MM.1S (cell line): Measurements from ENCODE around the gene FOXQ1.
"Not testable (repeated sequence)": the region's sequence is repeated elsewhere in the genome, so short reads cannot be mapped to it uniquely, and the experiment has no call there.

Experiments
- DNase-seq: peaks from one replicate; pipeline ENCODE4 v3.0.0-alpha.2; 2015
- H2AFZ ChIP-seq: fragments of 300-600 bp; sonication (generic); 2 replicates; pipeline ENCODE4 v1.6.0; 2016; ENCODE audit warnings: antibody characterized with exemption, low read length
- H3F3A ChIP-seq: fragments of 300-600 bp; sonication (generic); 2 replicates; pipeline ENCODE4 v1.6.1; 2016; ENCODE audit warnings: mild to moderate bottlenecking, antibody characterized with exemption, low read length, moderate library complexity, mixed read lengths; ENCODE audit not compliant: insufficient read depth
- H3K27ac ChIP-seq: fragments of 300-600 bp; sonication (generic); 2 replicates; pipeline ENCODE4 v1.5.1; 2016; ENCODE audit warnings: mild to moderate bottlenecking, low read length
- H3K27me3 ChIP-seq: fragments of 300-600 bp; sonication (generic); replicated peaks from 2 replicates; pipeline ENCODE4 v1.6.0; 2016; ENCODE audit warnings: low read length; ENCODE audit not compliant: insufficient read depth
- H3K36me3 ChIP-seq: fragments of 300-600 bp; sonication (generic); replicated peaks from 2 replicates; pipeline ENCODE4 v1.6.1; 2016; ENCODE audit warnings: mild to moderate bottlenecking, low read length, mixed read lengths; ENCODE audit not compliant: insufficient read depth
- H3K4me1 ChIP-seq: fragments of 300-600 bp; sonication (generic); 2 replicates; pipeline ENCODE4 v1.6.1; 2016; ENCODE audit warnings: low read length, mixed read lengths
- H3K4me2 ChIP-seq: fragments of 300-600 bp; sonication (generic); 2 replicates; pipeline ENCODE4 v1.6.0; 2016; ENCODE audit warnings: low read depth, low read length
- H3K4me3 ChIP-seq: fragments of 300-600 bp; sonication (generic); 2 replicates; pipeline ENCODE4 v1.5.1; 2016; ENCODE audit warnings: low read length, mixed read lengths
- H3K79me2 ChIP-seq: fragments of 300-600 bp; sonication (generic); 2 replicates; pipeline ENCODE4 v1.6.1; 2016; ENCODE audit warnings: mixed run types, low read length, mixed read lengths
- H3K9ac ChIP-seq: fragments of 300-600 bp; sonication (generic); 2 replicates; pipeline ENCODE4 v1.6.1; 2016; ENCODE audit warnings: low read length, mixed read lengths
- H3K9me2 ChIP-seq: fragments of 300-600 bp; sonication (generic); replicated peaks from 2 replicates; pipeline ENCODE4 v1.6.1; 2016; ENCODE audit warnings: mild to moderate bottlenecking, low read length, mixed read lengths; ENCODE audit not compliant: insufficient read depth
- H3K9me3 ChIP-seq: fragments of 300-600 bp; sonication (generic); replicated peaks from 2 replicates; pipeline ENCODE4 v1.6.1; 2016; ENCODE audit warnings: mild to moderate bottlenecking, low read length, mixed read lengths; ENCODE audit not compliant: insufficient read depth
- H4K20me1 ChIP-seq: fragments of 300-600 bp; sonication (generic); 2 replicates; pipeline ENCODE4 v1.6.1; 2016; ENCODE audit warnings: mild to moderate bottlenecking, low read length, moderate library complexity, mixed read lengths; ENCODE audit not compliant: insufficient read depth
- CTCF ChIP-seq: fragments of 300-600 bp; sonication (generic); IDR thresholded peaks from 2 replicates; pipeline ENCODE4 v1.5.1; 2016; ENCODE audit warnings: antibody characterized with exemption, low read length, mixed read lengths
- EZH2 ChIP-seq: fragments of 300-600 bp; sonication (generic); optimal IDR thresholded peaks from 2 replicates; pipeline ENCODE3; 2017; ENCODE audit warnings: low read depth, mild to moderate bottlenecking, antibody characterized with exemption, low read length, mixed read lengths
- EZH2phosphoT487 ChIP-seq: fragments of 300-600 bp; sonication (generic); IDR thresholded peaks from 2 replicates; pipeline ENCODE4 v1.6.1; 2018; ENCODE audit warnings: antibody characterized with exemption, low read length

FOXQ1 gene

GRCh38 chr6:1318036-1318435 lies 6.1 kb downstream of the FOXQ1 start:
- H2AFZ ChIP-seq, result no peak overlapping the region
- H3K9me2 ChIP-seq, result no peaks in the 10 kb centered on the region
- no peaks in the 10 kb centered on the region for H3K4me1 ChIP-seq
- H3F3A ChIP-seq, result no peaks in the 10 kb centered on the region; the same call in 1 of the 2 replicates
- H3K36me3 ChIP-seq, result no peaks in the 10 kb centered on the region
- TF ChIP-seq EZH2 (no peak), EZH2phosphoT487 (no peak), CTCF (no peak)
- H3K27me3 ChIP-seq, result peaks cover 21% of the 10 kb centered on the region
- H4K20me1 ChIP-seq, result no peaks in the 10 kb centered on the region
- no peak overlapping the region for H3K4me2 ChIP-seq
- no peaks in the 10 kb centered on the region for H3K9me3 ChIP-seq
- H3K4me3 ChIP-seq, result no peak overlapping the region
- H3K9ac ChIP-seq, result no peak overlapping the region
- DNase-seq, result no peak
- H3K27ac ChIP-seq, result no peak overlapping the region
- no peaks in the 10 kb centered on the region for H3K79me2 ChIP-seq

- not testable (repeated sequence) for H3K9me3 ChIP-seq, DNase-seq, H3K4me3 ChIP-seq, H3K79me2 ChIP-seq, H3K4me2 ChIP-seq, H2AFZ ChIP-seq, H3K9me2 ChIP-seq, H3K36me3 ChIP-seq, H4K20me1 ChIP-seq, H3K27ac ChIP-seq, H3K9ac ChIP-seq, H3K4me1 ChIP-seq, H3F3A ChIP-seq
- H3K27me3 ChIP-seq, result peaks cover 21% of the 10 kb centered on the region
These were observed 6.7 kb downstream of the FOXQ1 start for GRCh38 chr6:1318584-1318983.

GRCh38 chr6:1321738-1322137 lies 9.8 kb downstream of the FOXQ1 start:
- no peaks in the 10 kb centered on the region for H3K36me3 ChIP-seq
- no peaks in the 10 kb centered on the region for H3K79me2 ChIP-seq
- H3K4me2 ChIP-seq, result no peak overlapping the region
- no peak overlapping the region for H3K9ac ChIP-seq
- DNase-seq, result no peak
- no peaks in the 10 kb centered on the region for H3K27me3 ChIP-seq
- no peaks in the 10 kb centered on the region for H3K9me2 ChIP-seq
- no peaks in the 10 kb centered on the region for H4K20me1 ChIP-seq
- TF ChIP-seq EZH2 (no peak), CTCF (no peak), EZH2phosphoT487 (no peak)
- H3K27ac ChIP-seq, result no peak overlapping the region
- H3K4me3 ChIP-seq, result no peak overlapping the region
- H3F3A ChIP-seq, result no peaks in the 10 kb centered on the region
- no peaks in the 10 kb centered on the region for H3K9me3 ChIP-seq
- no peaks in the 10 kb centered on the region for H3K4me1 ChIP-seq
- no peak overlapping the region for H2AFZ ChIP-seq

GRCh38 chr6:1322156-1322555 lies 10.3 kb downstream of the FOXQ1 start:
- no peaks in the 10 kb centered on the region for H4K20me1 ChIP-seq
- DNase-seq, result no peak
- H3K27ac ChIP-seq, result no peak overlapping the region
- H3K9me3 ChIP-seq, result no peaks in the 10 kb centered on the region
- H3K9ac ChIP-seq, result no peak overlapping the region
- H3K4me2 ChIP-seq, result no peak overlapping the region
- TF ChIP-seq CTCF (no peak), EZH2phosphoT487 (no peak), EZH2 (no peak)
- H3K36me3 ChIP-seq, result no peaks in the 10 kb centered on the region
- H3F3A ChIP-seq, result no peaks in the 10 kb centered on the region
- H3K4me3 ChIP-seq, result no peak overlapping the region
- no peaks in the 10 kb centered on the region for H3K9me2 ChIP-seq
- H3K79me2 ChIP-seq, result no peaks in the 10 kb centered on the region
- H2AFZ ChIP-seq, result no peak overlapping the region
- H3K4me1 ChIP-seq, result no peaks in the 10 kb centered on the region
- no peaks in the 10 kb centered on the region for H3K27me3 ChIP-seq
